ENCODE results near the gene MSI1.
A peak's percentile ranks its signal among the peaks of the same experiment; 100 is the strongest.

Gene MSI1

DNA sequence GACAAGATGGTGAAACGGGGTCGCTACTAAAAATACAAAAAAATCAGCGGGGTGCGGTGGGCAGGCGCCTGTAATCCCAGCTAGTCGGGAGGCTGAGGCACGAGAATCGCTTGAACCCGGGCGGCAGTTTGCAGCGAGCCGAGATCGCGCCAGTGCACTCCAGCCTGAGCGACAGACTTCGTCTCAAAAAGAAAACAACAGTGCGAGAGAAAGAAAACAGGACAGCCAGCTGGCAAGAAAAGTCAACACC, 76.6 kb downstream of the MSI1 start:
- Histone ChIP-seq H3K27me3 (ENCODE audit: control insufficient read depth, insufficient read depth, low read length, poor library complexity, severe bottlenecking) (no peaks in the 10 kb centered on the region), H3K9me3 (ENCODE audit: control insufficient read depth, low read length) (no peaks in the 10 kb centered on the region), H3K36me3 (ENCODE audit: control insufficient read depth, insufficient read depth, low read length) (no peaks in the 10 kb centered on the region), H3K27ac (ENCODE audit: insufficient read depth, low read depth, low read length, poor library complexity, severe bottlenecking) (peak overlapping the region; percentile 100), H3K4me3 (ENCODE audit: insufficient read depth, low read depth, low read length) (peak overlapping the region; percentile 53), H3K4me1 (ENCODE audit: control insufficient read depth, insufficient read depth, low read length) (no peaks in the 10 kb centered on the region)
- 1% methylated on average over 17 of the region's 17 CpGs for WGBS, 2 experiments

Measured in ectodermal cell (in vitro differentiated cells).